ENCODE data around the gene SKIC8.

Gene SKIC8

DNA sequence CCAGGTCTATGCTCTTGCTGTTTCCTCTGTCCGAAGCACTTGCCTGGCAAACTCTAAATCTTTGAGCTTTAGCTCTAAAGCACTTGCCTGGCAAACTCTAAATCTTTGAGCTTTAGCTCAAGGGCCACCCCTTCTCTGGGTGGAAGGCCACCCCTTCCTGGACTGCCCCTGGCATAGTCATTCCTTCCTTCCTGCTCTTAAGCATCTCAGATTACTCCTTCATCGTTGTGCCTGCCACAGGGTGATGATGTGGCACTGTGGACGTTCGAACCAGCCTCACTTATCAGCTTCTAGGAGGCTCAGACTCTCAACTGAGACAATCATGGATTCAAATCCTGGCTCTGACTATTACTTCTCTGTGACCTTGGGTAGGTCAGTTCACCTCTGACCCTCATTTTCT, 30.2 kb upstream of the SKIC8 start:
- TF ChIP-seq, protein P1, sequence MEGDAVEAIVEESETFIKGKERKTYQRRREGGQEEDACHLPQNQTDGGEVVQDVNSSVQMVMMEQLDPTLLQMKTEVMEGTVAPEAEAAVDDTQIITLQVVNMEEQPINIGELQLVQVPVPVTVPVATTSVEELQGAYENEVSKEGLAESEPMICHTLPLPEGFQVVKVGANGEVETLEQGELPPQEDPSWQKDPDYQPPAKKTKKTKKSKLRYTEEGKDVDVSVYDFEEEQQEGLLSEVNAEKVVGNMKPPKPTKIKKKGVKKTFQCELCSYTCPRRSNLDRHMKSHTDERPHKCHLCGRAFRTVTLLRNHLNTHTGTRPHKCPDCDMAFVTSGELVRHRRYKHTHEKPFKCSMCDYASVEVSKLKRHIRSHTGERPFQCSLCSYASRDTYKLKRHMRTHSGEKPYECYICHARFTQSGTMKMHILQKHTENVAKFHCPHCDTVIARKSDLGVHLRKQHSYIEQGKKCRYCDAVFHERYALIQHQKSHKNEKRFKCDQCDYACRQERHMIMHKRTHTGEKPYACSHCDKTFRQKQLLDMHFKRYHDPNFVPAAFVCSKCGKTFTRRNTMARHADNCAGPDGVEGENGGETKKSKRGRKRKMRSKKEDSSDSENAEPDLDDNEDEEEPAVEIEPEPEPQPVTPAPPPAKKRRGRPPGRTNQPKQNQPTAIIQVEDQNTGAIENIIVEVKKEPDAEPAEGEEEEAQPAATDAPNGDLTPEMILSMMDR (IDR thresholded peaks at IDR 0.05; ENCODE audit: low read depth, low read length): no peak
- H3K4me3 ChIP-seq (ENCODE audit: low read depth, low read length): no peak overlapping the region
- in situ Hi-C loops (cut with HindIII; ENCODE audit: low sequenced_read_pairs): no loop called here
- no peak for DNase-seq (ENCODE audit: low read depth, low spot score)

- TF ChIP-seq, protein P1 (IDR thresholded peaks at IDR 0.05; ENCODE audit: low read depth, low read length): no peak
- no peak for DNase-seq (ENCODE audit: low read depth, low spot score)
- no peak overlapping the region for H3K4me3 ChIP-seq (ENCODE audit: low read depth, low read length)
- in situ Hi-C loops (cut with HindIII; ENCODE audit: low sequenced_read_pairs): no loop called here
Measured at GRCh38 chr15:78327466-78327865, 28.1 kb upstream of the SKIC8 start.

DNA sequence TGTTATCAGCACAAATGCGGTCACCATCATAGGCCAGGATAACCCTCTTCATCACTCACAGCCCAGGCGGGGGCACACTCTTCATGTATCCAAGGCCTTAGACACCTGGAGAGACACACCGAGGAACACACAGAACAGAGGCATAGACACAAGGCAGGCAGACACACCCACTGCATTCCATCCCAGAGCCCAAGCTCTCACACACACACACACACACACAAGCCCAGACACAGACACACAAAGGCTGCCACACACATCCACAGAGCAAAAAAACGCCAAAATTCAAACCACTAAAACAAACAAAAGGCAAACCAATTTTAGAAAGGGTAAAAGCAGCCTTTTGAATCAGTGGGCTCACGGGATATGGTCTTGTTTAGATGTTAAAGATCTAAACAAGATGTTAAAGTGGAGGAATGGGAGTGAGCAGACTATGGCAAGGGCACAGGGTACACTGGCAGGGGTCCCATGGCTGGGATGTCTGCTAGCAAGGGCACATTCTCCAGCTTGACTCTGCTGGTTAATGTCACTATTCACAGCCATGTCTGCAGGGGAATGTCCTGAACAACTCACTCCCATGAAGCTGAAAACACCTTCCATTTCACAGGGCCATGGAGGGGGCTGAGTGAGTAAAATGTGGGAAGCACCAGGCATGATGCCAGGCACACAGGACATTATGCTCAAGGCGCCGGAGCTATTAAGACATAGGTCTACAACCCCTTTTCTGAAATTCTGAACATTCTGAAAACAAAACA, 25.9 kb upstream of the SKIC8 start:
- in situ Hi-C loops (cut with HindIII; ENCODE audit: low sequenced_read_pairs): no loop called here
- DNase-seq (ENCODE audit: low read depth, low spot score): peak; percentile 29
- TF ChIP-seq, protein P1 (IDR thresholded peaks at IDR 0.05; ENCODE audit: low read depth, low read length): no peak
- H3K4me3 ChIP-seq (ENCODE audit: low read depth, low read length): no peak overlapping the region

DNA sequence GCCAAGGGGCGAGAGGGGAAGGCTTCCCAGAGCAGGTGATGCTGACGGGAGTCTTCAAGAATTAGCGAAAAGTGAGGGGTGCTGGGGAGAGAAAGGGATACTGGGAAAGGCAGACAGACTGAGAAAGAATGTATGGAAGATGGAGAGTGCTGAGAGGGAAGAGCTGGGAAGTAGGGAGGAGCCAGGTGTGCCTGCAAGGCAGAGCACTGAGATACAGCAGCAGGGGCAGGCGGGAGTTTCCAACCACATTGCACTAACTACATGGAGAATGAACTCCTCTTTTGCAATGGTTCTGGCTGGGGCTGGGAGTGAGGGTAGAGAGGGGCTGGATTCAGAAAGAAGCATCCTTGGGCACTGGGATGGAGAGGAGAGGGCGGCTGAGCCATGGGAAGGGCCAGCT, 24.7 kb upstream of the SKIC8 start:
- in situ Hi-C loops (cut with HindIII; ENCODE audit: low sequenced_read_pairs): no loop called here
- TF ChIP-seq, protein P1 (IDR thresholded peaks at IDR 0.05; ENCODE audit: low read depth, low read length): no peak
- no peak overlapping the region for H3K4me3 ChIP-seq (ENCODE audit: low read depth, low read length)
- DNase-seq (ENCODE audit: low read depth, low spot score): no peak

- in situ Hi-C loops (cut with HindIII; ENCODE audit: low sequenced_read_pairs): no loop called here
- no peak for DNase-seq (ENCODE audit: low read depth, low spot score)
- TF ChIP-seq, protein P1 (IDR thresholded peaks at IDR 0.05; ENCODE audit: low read depth, low read length): no peak
- no peak overlapping the region for H3K4me3 ChIP-seq (ENCODE audit: low read depth, low read length)
Measured at GRCh38 chr15:78323693-78324092, 24.3 kb upstream of the SKIC8 start.

DNA sequence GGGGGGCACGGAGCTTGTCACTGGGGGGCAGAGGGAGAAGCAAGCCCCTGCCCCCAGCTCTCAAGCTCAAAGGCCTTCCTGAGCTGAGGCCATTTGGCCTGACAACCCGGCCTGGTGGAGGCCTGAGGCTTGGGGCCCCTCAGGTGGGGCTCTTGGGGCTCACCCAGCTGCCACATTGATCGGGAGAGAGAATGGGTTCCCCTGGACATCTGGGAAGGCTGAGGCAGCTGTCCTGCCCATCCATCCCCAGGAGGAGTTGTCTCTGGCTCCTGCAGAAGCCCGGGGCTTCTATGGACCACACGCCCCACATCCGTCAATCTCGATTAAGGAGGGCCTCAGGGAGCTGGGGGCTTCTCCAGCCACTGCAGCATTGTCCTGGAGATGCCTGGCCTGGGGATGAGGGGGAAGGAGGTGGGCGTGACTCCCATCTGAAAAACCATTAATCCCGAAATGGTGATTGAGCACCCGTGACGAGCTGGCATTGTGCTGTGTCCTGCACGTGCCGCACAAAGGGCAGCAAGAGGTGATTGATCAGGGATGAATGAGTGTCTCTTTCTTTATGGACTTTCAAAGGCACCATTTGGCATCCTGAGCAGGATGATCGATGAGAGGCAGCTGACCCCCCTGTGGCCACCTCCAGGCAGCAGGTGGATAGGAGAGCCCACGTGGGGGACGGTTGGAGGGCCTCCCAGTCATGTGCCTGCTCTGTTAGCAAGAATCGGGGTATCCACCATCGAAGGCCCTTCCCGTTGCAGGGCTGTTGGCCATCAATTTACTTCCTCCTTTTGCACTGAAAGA, 23.5 kb upstream of the SKIC8 start:
- DNase-seq (ENCODE audit: low read depth, low spot score): no peak
- no peak overlapping the region for H3K4me3 ChIP-seq (ENCODE audit: low read depth, low read length)
- in situ Hi-C loops (cut with HindIII; ENCODE audit: low sequenced_read_pairs): no loop called here
- TF ChIP-seq, protein P1 (IDR thresholded peaks at IDR 0.05; ENCODE audit: low read depth, low read length): no peak
